GM12875 (cell line): ENCODE measurements around the gene SCN10A.
A peak's percentile ranks its signal among the peaks of the same experiment; 100 is the strongest.

Experiments used
- H3K4me3 ChIP-seq: one replicate; pipeline ENCODE4 v1.5.1; 2011; ENCODE audit warnings: low read depth, low read length, control low read depth
- TF ChIP-seq, protein P1 (sequence below): IDR thresholded peaks from 2 replicates; pipeline ENCODE4 v1.5.1; 2011; ENCODE audit warnings: low read depth, mild to moderate bottlenecking, control low read depth, inconsistent platforms, low read length, moderate library complexity, borderline replicate concordance; ENCODE audit not compliant: insufficient read depth

SCN10A gene

GRCh38 chr3:38651153-38651789 is 164.7 kb downstream of the SCN10A start:
- H3K4me3 ChIP-seq: no peak overlapping the region
- TF ChIP-seq, protein P1, sequence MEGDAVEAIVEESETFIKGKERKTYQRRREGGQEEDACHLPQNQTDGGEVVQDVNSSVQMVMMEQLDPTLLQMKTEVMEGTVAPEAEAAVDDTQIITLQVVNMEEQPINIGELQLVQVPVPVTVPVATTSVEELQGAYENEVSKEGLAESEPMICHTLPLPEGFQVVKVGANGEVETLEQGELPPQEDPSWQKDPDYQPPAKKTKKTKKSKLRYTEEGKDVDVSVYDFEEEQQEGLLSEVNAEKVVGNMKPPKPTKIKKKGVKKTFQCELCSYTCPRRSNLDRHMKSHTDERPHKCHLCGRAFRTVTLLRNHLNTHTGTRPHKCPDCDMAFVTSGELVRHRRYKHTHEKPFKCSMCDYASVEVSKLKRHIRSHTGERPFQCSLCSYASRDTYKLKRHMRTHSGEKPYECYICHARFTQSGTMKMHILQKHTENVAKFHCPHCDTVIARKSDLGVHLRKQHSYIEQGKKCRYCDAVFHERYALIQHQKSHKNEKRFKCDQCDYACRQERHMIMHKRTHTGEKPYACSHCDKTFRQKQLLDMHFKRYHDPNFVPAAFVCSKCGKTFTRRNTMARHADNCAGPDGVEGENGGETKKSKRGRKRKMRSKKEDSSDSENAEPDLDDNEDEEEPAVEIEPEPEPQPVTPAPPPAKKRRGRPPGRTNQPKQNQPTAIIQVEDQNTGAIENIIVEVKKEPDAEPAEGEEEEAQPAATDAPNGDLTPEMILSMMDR: peak; percentile 99

GRCh38 chr3:38650248-38650951 is 165.6 kb downstream of the SCN10A start:
- TF ChIP-seq, protein P1: no peak
- H3K4me3 ChIP-seq: no peak overlapping the region

DNA sequence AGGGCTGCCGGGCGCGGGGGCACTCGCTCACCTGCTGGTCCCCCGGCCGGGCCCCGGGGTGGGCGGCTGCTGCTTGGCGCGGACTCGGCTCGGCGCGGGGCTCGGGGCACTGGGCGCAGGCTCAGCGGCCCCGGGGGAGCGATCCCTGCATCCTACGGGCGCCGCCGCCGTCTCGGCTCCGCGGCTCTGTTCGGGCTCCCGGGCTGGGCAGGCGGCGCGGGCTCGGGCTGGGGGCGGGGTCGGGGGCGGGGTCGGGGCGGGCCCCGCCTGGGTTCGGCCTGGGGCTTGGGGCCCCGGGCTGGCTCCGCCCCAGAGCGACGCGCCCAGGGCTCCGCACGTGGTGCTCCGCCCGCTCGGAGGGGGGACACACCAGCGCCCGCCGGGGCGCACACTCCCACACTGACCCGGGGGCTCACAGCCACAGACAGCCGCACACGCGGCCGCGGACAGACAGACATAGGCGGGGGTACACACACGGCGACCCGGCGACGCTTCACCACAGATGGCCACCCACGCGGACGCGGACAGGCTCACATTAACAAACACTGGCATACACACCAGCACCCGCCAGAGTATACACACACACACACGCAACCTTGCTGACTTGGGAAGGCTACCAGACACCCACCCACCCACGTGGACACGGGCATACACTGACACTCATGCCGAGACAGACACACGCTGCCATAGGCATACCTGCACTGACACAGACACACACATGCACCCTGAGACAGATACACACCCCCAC is 166.3 kb downstream of the SCN10A start, which contains the start of gene SCN5A:
Gene SCN5A, minus strand, starts transcription at position 188 of the 748 bp plus-strand sequence. CDS start 16,380 bp downstream, outside the sequence.
- TF ChIP-seq, protein P1: no peak
- H3K4me3 ChIP-seq: peak within 1 kb of the TSS; percentile 23

DNA sequence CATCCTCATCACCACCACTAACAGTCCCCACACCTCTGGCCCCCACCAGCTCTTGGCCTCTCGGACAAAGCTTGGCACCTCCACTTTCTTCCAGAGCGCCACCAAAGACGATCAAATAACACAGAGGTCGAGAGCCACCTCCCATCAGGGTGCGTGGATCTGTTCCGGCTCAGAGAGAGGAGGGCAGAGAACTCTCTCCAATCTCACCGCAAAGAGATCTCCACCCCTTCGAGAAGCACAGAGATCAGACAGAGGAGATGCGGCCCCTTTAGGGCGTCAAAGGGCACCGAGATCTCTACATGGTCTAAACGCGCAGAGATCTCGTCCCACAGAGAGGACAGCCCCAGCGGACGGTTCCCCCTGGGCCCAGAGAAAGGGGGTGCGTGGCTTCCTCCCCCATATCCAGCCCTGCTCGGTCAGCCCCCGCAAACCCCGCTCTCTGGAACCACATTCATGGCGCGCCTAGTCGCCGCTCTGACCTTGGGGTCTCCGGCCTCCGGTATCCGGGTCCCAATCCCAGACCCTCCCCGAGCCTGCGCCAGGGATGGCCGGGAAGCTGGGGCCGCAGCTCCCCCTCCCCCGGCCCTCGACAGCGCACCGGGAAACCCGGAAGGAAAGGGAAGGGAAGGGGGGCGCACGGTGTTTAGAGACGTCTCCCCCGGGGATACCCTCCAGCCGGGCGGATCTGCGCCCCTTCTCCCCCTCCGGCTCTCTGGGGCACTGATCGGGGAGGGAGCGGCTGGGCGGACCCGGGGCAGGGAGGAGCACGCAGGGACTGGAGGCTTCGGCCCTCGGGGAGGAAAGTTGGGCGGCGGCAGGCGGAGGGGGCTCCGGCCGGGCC is 167.1 kb downstream of the SCN10A start:
- no peak overlapping the region for H3K4me3 ChIP-seq
- TF ChIP-seq, protein P1: no peak

DNA sequence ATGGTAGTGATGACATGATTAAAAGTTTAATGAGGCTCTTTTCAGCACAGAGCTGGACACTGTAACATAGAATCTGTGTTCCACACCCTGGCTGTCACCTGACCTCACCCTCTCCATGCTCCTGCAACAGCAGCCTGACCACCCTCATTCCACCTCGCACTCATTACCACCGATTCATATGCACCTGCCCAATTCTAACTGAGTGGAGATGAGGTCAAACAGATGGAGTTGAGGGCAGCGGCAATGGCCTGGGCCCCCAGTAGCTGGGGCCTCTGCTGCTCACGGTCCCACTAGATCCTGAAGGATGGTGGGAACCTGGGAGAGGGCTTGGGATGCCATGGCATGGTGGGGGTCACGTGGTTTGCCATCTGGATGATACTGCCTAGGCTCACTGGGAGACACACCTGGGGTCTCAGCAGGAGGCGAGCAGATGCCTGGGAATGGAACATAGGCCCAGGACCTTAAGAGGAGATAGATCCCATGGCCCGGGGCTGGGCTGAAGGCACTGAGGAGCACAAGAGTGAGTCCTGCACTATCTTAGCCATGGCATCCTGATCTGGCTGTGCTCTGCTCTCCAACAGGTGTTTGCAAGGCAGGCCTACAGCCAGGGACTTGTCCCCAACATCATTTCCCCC is 167.9 kb downstream of the SCN10A start:
- no peak overlapping the region for H3K4me3 ChIP-seq
- TF ChIP-seq, protein P1: no peak

GRCh38 chr3:38647217-38647970 is 168.6 kb downstream of the SCN10A start:
- TF ChIP-seq, protein P1: no peak

More at GRCh38 chr3:38647217-38647970, 168.6 kb downstream of the SCN10A start:
- H3K4me3 ChIP-seq: no peak overlapping the region
